A549 (cell line): ENCODE data around the gene PCNX1. TPM values are rescaled to one million over a fixed set of nuclear protein-coding genes. Genes with fewer than 3 reads are reported as not detected.

Experiments used
- ATAC-seq, 2 experiments: fragments of 200-7000 bp in 1 of 2; fragments of >200 bp in 1 of 2; cut with Nextera tagmentation in 1 of 2; cut with Tn5 transposase in 1 of 2; 3 replicates each; pipeline versions ENCODE4 v1.8.0 to v1.9.1; 2018 to 2020; ENCODE audit warnings: mild to moderate bottlenecking in 1 of 2, moderate library complexity in 1 of 2
- CTCF ChIA-PET: fragments of 300-600 bp; sonication (Branson Sonifier 250); formaldehyde crosslinking; extraction: SDS; loops from one replicate; lab custom pipeline; 2021; ENCODE audit warnings: antibody characterized with exemption, inconsistent platforms; lab: Yijun Ruan, JAX
- POLR2A ChIA-PET: fragments of 350-600 bp; formaldehyde crosslinking; extraction: SDS; loops from one replicate; lab custom pipeline; 2021; ENCODE audit warnings: antibody characterized with exemption, inconsistent platforms; lab: Yijun Ruan, JAX
- DNase-seq, 2 experiments: peaks; one replicate each; pipeline versions ENCODE4 v3.0.0 to v3.0.0-alpha.2; 2011 to 2016; ENCODE audit warnings: low read depth in 1 of 2, low spot score in 1 of 2
- FAIRE-seq: peaks from 2 replicates; lab custom pipeline; 2011; peaks lifted over from hg19 to GRCh38; lab: Jason Lieb, UNC
- H3K27ac ChIP-seq, 2 experiments: fragments of >200 bp; sonication (Bioruptor Twin); formaldehyde crosslinking; 3 replicates each; pipeline ENCODE4 v1.5.1; 2016 to 2017
- H3K4me1 ChIP-seq: fragments of >200 bp; sonication (Bioruptor Twin); formaldehyde crosslinking; 3 replicates; pipeline ENCODE4 v1.6.1; 2016
- H3K4me2 ChIP-seq: fragments of >200 bp; sonication (Bioruptor Twin); formaldehyde crosslinking; 3 replicates; pipeline ENCODE4 v1.6.1; 2016
- H3K4me3 ChIP-seq: fragments of >200 bp; sonication (Bioruptor Twin); formaldehyde crosslinking; 3 replicates; pipeline ENCODE4 v1.5.1; 2016
- H3K9me3 ChIP-seq: fragments of >200 bp; sonication (Bioruptor Twin); formaldehyde crosslinking; 3 replicates; pipeline ENCODE4 v1.6.1; 2016
- BCL3 ChIP-seq: fragments of >200 bp; sonication (Bioruptor Twin); formaldehyde crosslinking; IDR thresholded peaks from 3 replicates; pipeline ENCODE4 v1.6.1; 2016
- CBX2 ChIP-seq: fragments of 200-600 bp; sonication (generic); IDR thresholded peaks from 2 replicates; pipeline ENCODE4 v1.6.1; 2016; ENCODE audit warnings: low read depth, mild to moderate bottlenecking, borderline replicate concordance
- E2F6 ChIP-seq: IDR thresholded peaks from 2 replicates; pipeline ENCODE4 v1.6.1; 2012; ENCODE audit warnings: low read depth, borderline replicate concordance
- EHF ChIP-seq: fragments of 250-450 bp; sonication (Bioruptor Pico); IDR thresholded peaks from 2 replicates; pipeline ENCODE4 v1.5.0; 2020; ENCODE audit warnings: mild to moderate bottlenecking
- EP300 ChIP-seq, 2 experiments: fragments of >200 bp; sonication (Bioruptor Twin); formaldehyde crosslinking; IDR thresholded peaks; 2 replicates in 1 of 2; 3 replicates in 1 of 2; pipeline ENCODE4 v1.6.1; 2016 to 2017
- ESRRA ChIP-seq: fragments of 150-350 bp; IDR thresholded peaks from 2 replicates; pipeline ENCODE4 v1.6.1; 2014; ENCODE audit warnings: mild to moderate bottlenecking, low read length, borderline replicate concordance
- FOSL2 ChIP-seq, 2 experiments: fragments of 450-650 bp in 1 of 2; fragments of >200 bp in 1 of 2; sonication (Bioruptor Twin) in 1 of 2; formaldehyde crosslinking; IDR thresholded peaks; 2 replicates each; pipeline versions ENCODE4 v1.5.0 to v1.6.1; 2016 to 2020; ENCODE audit warnings: mild to moderate bottlenecking in 1 of 2, moderate library complexity in 1 of 2
- FOXS1 ChIP-seq: fragments of 250-450 bp; sonication (Bioruptor Pico); IDR thresholded peaks from 2 replicates; pipeline ENCODE4 v1.5.0; 2020; ENCODE audit warnings: mild to moderate bottlenecking, moderate library complexity
- HEYL ChIP-seq: fragments of 250-450 bp; sonication (Bioruptor Pico); IDR thresholded peaks from 2 replicates; pipeline ENCODE4 v1.8.0; 2021; ENCODE audit warnings: mild to moderate bottlenecking, moderate library complexity
- KDM5A ChIP-seq: fragments of 200-600 bp; sonication (generic); IDR thresholded peaks from 2 replicates; pipeline ENCODE4 v1.6.1; 2016; ENCODE audit warnings: antibody characterized with exemption, mild to moderate bottlenecking
- MAX ChIP-seq: IDR thresholded peaks from 2 replicates; pipeline ENCODE4 v1.6.1; 2012
- MYC ChIP-seq: IDR thresholded peaks from 2 replicates; pipeline ENCODE4 v1.6.1; 2012; ENCODE audit warnings: mild to moderate bottlenecking, inconsistent platforms, low read length, improper control_type of control experiment, borderline replicate concordance
- NR3C1 ChIP-seq: fragments of >200 bp; sonication (Bioruptor Twin); formaldehyde crosslinking; IDR thresholded peaks from 3 replicates; pipeline ENCODE4 v1.6.1; 2017
- REST ChIP-seq: fragments of 200-600 bp; sonication (generic); IDR thresholded peaks from 2 replicates; pipeline ENCODE4 v1.6.1; 2016; ENCODE audit warnings: antibody characterized with exemption, mild to moderate bottlenecking, moderate library complexity
- RFX5 ChIP-seq: fragments of 450-650 bp; IDR thresholded peaks from 2 replicates; pipeline ENCODE4 v1.7.1; 2014; ENCODE audit warnings: antibody characterized with exemption, mild to moderate bottlenecking, moderate library complexity
- USF2 ChIP-seq: fragments of 450-650 bp; IDR thresholded peaks from 2 replicates; pipeline ENCODE4 v1.6.1; 2014; ENCODE audit warnings: antibody characterized with exemption
- ZSCAN20 ChIP-seq: fragments of 250-450 bp; sonication (Bioruptor Pico); IDR thresholded peaks from 2 replicates; pipeline ENCODE4 v1.8.0; 2022; ENCODE audit warnings: mild to moderate bottlenecking, moderate library complexity
- WGBS: methylation state at CpG from one replicate; pipeline ENCODE4 v1.1.6; 2017; ENCODE audit errors: missing lambda C conversion rate; 5-methylcytosine and 5-hydroxymethylcytosine counted together
- polyA plus RNA-seq, 4 experiments: library from polyadenylated mRNA; depleted of rRNA in 3 of 4; stranded (reverse); fragments of >200 nt; fragmentation: RNase III in 1 of 4; extraction: RNeasy Plus Mini Kit Qiagen cat#74134 plus additional on column Dnase treatment in 1 of 4; gene quantifications; 2 replicates in 3 of 4; 3 replicates in 1 of 4; pipeline ENCODE4 v1.2.3, GENCODE V29; 2011 to 2017
- TF ChIP-seq, protein P1 (sequence below): fragments of 250-450 bp; sonication (Bioruptor Pico); IDR thresholded peaks from 2 replicates; pipeline ENCODE4 v1.5.0; 2020; ENCODE audit warnings: low read depth, mild to moderate bottlenecking, moderate library complexity
- TF ChIP-seq, protein P2 (sequence below): fragments of 250-450 bp; sonication (Bioruptor Pico); IDR thresholded peaks from 2 replicates; pipeline ENCODE4 v1.5.0; 2021; ENCODE audit warnings: mild to moderate bottlenecking, moderate library complexity, borderline replicate concordance

PCNX1 gene
- polyA plus RNA-seq, 2 of the 4 experiments (the other 2 are of a cell fraction) = 10.4 to 45.0 TPM

DNA sequence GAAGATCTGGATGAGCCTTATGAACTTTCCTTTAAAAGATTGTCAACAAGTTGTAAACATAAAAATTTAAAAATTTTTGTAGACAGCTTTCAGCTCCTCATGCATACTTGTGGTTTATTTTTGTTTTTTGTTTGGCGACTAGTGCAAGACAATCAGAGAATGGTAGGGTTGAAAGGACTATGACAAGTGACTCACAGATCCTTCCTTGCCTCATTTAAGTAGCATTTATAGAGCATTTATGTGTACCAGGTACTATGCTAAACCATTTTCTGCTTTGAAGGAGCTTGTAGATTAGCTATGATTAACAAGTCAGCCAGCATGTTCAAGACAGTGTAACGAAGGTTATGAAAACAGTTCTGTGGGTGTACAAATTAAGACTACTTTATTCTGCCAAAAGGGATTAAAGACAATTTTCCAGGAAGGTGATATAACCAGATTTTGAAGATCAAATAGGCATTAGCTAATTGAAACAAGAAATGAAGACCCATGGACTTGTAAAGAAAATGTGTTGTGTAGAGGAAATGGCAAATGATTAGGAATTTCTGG lies 122.0 kb downstream of the PCNX1 start:
- TF ChIP-seq, protein P1, sequence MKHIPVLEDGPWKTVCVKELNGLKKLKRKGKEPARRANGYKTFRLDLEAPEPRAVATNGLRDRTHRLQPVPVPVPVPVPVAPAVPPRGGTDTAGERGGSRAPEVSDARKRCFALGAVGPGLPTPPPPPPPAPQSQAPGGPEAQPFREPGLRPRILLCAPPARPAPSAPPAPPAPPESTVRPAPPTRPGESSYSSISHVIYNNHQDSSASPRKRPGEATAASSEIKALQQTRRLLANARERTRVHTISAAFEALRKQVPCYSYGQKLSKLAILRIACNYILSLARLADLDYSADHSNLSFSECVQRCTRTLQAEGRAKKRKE (CRISPR knock-in tag) = no peak
- no peak for TF ChIP-seq KDM5A
- TF ChIP-seq REST = no peak
- TF ChIP-seq EHF = no peak
- TF ChIP-seq FOSL2 (IDR thresholded peaks at IDR 0.05) = no peak
- no peak for TF ChIP-seq FOSL2 (CRISPR knock-in tag; IDR thresholded peaks at IDR 0.05)
- no peak for TF ChIP-seq USF2
- TF ChIP-seq ESRRA = no peak
- TF ChIP-seq CBX2 = no peak
- TF ChIP-seq MAX = no peak
- TF ChIP-seq HEYL (CRISPR knock-in tag) = no peak
- no peak for TF ChIP-seq NR3C1
- TF ChIP-seq RFX5 = no peak
- TF ChIP-seq MYC = no peak
- no peak for TF ChIP-seq E2F6
- TF ChIP-seq FOXS1 (CRISPR knock-in tag) = no peak
- no peak for DNase-seq
- POLR2A ChIA-PET = no interaction called here
- H3K4me1 ChIP-seq = no peaks in the 10 kb centered on the region
- ATAC-seq = no peak
- CTCF ChIA-PET = interaction anchor here (1.0 to 1.6 kb wide), 2 partner anchors 10 to 212 kb away, joined by 3 to 4 read pairs; no protein-coding TSS in a partner anchor
- no peak overlapping the region for H3K4me2 ChIP-seq
- no peaks in the 10 kb centered on the region for H3K9me3 ChIP-seq
- FAIRE-seq = no peak
- no peak overlapping the region for H3K4me3 ChIP-seq
- no peak overlapping the region for H3K27ac ChIP-seq
- 91% methylated on average over 2 of the region's 2 CpGs for WGBS

DNA sequence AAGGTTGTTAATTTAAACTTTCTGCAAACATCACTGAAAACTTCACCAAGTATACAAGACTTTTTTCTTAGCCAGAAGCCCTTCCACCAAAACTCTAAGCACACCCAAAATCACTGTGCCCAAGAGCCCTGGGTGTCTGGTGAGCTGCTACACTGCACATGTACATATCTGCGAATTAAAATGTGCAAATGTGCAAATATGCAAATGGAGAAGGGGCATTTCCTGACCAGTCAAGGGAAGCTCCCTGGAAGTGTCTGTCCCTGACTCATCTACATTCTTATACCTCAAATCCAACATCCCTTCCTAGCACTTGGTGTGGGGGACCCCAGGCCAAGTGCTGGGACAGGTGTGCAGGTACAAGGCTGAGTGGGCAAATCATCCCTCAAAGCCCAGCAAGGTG lies 123.7 kb downstream of the PCNX1 start:
- FAIRE-seq = no peak

More for the DNA sequence above, 123.7 kb downstream of the PCNX1 start:
- ChIA-PET CTCF (no interaction called here), POLR2A (no interaction called here)
- no peaks in the 10 kb centered on the region for H3K9me3 ChIP-seq
- no peak for DNase-seq
- no peaks in the 10 kb centered on the region for H3K4me1 ChIP-seq
- no peak for TF ChIP-seq FOSL2 (IDR thresholded peaks at IDR 0.05)
- TF ChIP-seq FOSL2 (CRISPR knock-in tag; IDR thresholded peaks at IDR 0.05) = no peak
- TF ChIP-seq ZSCAN20 (CRISPR knock-in tag) = no peak
- TF ChIP-seq, protein P2, sequence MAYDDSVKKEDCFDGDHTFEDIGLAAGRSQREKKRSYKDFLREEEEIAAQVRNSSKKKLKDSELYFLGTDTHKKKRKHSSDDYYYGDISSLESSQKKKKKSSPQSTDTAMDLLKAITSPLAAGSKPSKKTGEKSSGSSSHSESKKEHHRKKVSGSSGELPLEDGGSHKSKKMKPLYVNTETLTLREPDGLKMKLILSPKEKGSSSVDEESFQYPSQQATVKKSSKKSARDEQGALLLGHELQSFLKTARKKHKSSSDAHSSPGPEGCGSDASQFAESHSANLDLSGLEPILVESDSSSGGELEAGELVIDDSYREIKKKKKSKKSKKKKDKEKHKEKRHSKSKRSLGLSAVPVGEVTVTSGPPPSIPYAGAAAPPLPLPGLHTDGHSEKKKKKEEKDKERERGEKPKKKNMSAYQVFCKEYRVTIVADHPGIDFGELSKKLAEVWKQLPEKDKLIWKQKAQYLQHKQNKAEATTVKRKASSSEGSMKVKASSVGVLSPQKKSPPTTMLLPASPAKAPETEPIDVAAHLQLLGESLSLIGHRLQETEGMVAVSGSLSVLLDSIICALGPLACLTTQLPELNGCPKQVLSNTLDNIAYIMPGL = no peak
- no peak for TF ChIP-seq NR3C1
- TF ChIP-seq RFX5 = no peak
- TF ChIP-seq BCL3 = no peak
- TF ChIP-seq EP300 (IDR thresholded peaks at IDR 0.05) = no peak
- no peak overlapping the region for H3K27ac ChIP-seq
- no peak overlapping the region for H3K4me2 ChIP-seq
- ATAC-seq = no peak
- 87% methylated on average over 1 of the region's 1 CpG for WGBS
- H3K4me3 ChIP-seq = no peak overlapping the region
